ENCODE results near the gene NKPD1. TPM values are rescaled to one million over a fixed set of nuclear protein-coding genes. Genes with fewer than 3 reads are reported as not detected.

The NKPD1 gene
- polyA plus RNA-seq, 1 of the 3 experiments (the other 2 are of a cell fraction) = 0.12 TPM

GRCh38 chr19:45162608-45163143, 1.9 kb upstream of the NKPD1 start (continued):
- no peak for TF ChIP-seq TEAD4 (IDR thresholded peaks at IDR 0.05; ENCODE audit: borderline replicate concordance, insufficient read depth)

- H2AFZ ChIP-seq (ENCODE audit: low read depth) = no peak overlapping the region
- H3K4me3 ChIP-seq (ENCODE audit: low read depth in 2 of 2, low read length in 1 of 2) = no peak overlapping the region; a peak in 1 of 4 replicates
- no peaks in the 10 kb centered on the region for H3K9me3 ChIP-seq
- peaks cover 0 to 9% of the 10 kb centered on the region in 2 experiments; a peak in 1 of 4 replicates for H3K4me1 ChIP-seq (ENCODE audit: control insufficient read depth in 1 of 2, insufficient read depth in 2 of 2, low read depth in 1 of 2, low read length in 1 of 2)
- H3F3A ChIP-seq (replicated peaks; ENCODE audit: insufficient read depth) = no peaks in the 10 kb centered on the region
- H3K27ac ChIP-seq (ENCODE audit: low read depth in 2 of 2, low read length in 1 of 2) = no peak overlapping the region
- TF ChIP-seq USF1 (IDR thresholded peaks at IDR 0.05; ENCODE audit: borderline replicate concordance, low read depth) (no peak), RXRA (IDR thresholded peaks at IDR 0.05; ENCODE audit: borderline replicate concordance, low read depth) (no peak), RAD21 (IDR thresholded peaks at IDR 0.05; ENCODE audit: low read length) (peak; percentile 65), USF2 (IDR thresholded peaks at IDR 0.05; ENCODE audit: borderline replicate concordance, low read depth, low read length) (no peak), SMC3 (IDR thresholded peaks at IDR 0.05; ENCODE audit: low read depth, low read length) (peak; percentile 75), MXI1 (IDR thresholded peaks at IDR 0.05; ENCODE audit: low read depth, low read length) (no peak), EP300 (IDR thresholded peaks at IDR 0.05; ENCODE audit: borderline replicate concordance in 1 of 2, low read depth in 1 of 2, low read length in 1 of 2) (no peak), CTCF (IDR thresholded peaks at IDR 0.05) (peak; percentile 67)
- peak; percentile 89 for DNase-seq
- H4K20me1 ChIP-seq (ENCODE audit: insufficient read depth) = no peaks in the 10 kb centered on the region
- no peaks in the 10 kb centered on the region for H3K9me2 ChIP-seq
- no peaks in the 10 kb centered on the region for H3K27me3 ChIP-seq (ENCODE audit: insufficient read depth)
- H3K79me2 ChIP-seq (ENCODE audit: insufficient read depth) = no peaks in the 10 kb centered on the region
- WGBS (ENCODE audit: low lambda C conversion rate) = 57% methylated on average over 21 of the region's 32 CpGs
- H3K9ac ChIP-seq = no peak overlapping the region
- ChIA-PET CTCF (interaction anchor here (0.6 to 2.2 kb wide), 9 partner anchors 8 to 177 kb away, joined by 3 to 13 read pairs (median 3); no protein-coding TSS in a partner anchor), POLR2A (interaction anchor here (0.9 kb wide), 1 partner anchor 25 kb away, joined by 3 read pairs; no protein-coding TSS in a partner anchor)
- no peak overlapping the region for H3K4me2 ChIP-seq
- no peaks in the 10 kb centered on the region for H3K36me3 ChIP-seq (replicated peaks in 1 of 2; ENCODE audit: control insufficient read depth in 1 of 2, insufficient read depth in 2 of 2, low read length in 1 of 2)
These were observed 1.2 kb upstream of the NKPD1 start for GRCh38 chr19:45161738-45162607.
